SK-N-MC (cell line): ENCODE measurements around the gene DEPDC1B.

Experiments
- EZH2 ChIP-seq: fragments of 200-600 bp; sonication (generic); IDR thresholded peaks from one replicate; pipeline ENCODE4 v1.6.1; 2017; ENCODE audit warnings: antibody characterized with exemption
- POLR2AphosphoS5 ChIP-seq: IDR thresholded peaks from 2 replicates; pipeline ENCODE4 v1.6.1; 2012; ENCODE audit warnings: mild to moderate bottlenecking, low read depth, low read length, borderline replicate concordance

- TF ChIP-seq EZH2 = no peak
- no peak for TF ChIP-seq POLR2AphosphoS5
Observed at GRCh38 chr5:60738461-60738860, 38.5 kb upstream of the DEPDC1B start.
